Measurements from ENCODE around the gene MAFB.

The MAFB gene

DNA sequence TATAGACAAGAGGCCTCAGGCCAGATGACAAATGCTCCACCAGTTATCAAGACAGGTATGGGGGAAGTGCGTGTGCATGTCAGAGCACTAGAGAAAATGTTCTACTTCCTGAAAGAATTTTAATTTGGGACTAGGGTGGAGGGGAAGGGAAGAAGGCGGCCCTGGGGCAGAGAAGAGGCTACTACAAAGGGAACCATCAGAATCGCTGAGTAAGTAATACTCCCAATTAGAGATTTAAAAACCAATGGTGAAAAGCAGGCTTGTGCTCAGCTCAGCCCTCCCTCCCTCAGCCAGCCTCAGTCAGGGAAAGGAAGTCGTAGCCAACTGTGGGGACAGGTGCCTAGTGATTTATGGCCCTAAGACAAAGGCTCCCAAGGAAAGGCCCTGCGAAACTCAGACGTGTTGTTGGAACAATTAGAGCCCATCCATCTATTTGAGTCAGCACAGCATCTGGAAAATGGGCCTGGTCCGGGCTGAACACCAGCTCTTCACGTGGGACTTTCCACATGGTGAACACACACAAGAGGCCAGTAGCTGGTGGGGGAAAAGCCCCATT is 15.0 kb upstream of the MAFB start:
- in situ Hi-C loops (cut with MboI; ENCODE audit: low sequenced_read_pairs) = no loop called here

DNA sequence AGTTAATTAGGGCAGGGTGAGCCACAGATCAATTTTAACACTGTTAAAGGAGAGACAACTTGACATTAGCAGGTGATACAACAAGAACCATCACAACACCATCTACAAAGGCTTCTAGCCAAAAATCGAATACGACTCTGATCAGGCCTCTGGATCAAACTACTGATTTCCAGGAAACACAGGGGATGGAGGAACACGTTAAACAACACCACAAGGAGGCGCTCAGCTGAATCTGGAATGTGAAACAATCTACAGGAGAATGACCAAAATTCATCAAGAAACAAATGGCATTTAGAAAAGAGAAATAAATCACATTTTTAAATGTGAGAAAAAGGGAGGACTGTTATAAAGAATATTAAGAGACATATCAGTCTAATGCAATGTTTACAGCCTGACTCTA is 13.5 kb upstream of the MAFB start:
- in situ Hi-C loops (cut with MboI; ENCODE audit: low sequenced_read_pairs) = no loop called here

DNA sequence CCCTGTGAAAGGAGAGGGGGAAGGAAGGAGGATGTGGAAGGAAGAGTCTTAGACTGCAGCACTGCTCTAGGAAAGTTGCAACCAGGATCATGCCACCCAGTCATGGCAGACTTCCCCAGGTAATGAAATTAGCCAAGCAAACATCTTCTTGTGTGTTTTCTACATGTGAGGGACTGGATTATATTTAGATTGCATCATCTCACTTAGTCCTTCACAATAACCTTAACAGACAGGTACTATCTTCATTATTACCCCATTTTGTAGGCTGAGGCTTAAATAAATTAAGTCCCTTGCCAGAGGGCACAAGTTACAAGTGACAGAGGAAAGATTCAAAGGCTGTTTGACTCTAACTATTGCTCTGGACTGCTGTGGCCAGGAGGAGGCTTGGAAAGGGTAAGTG is 9.7 kb upstream of the MAFB start:
- in situ Hi-C loops (cut with MboI; ENCODE audit: low sequenced_read_pairs) = loop anchor here (25.0 kb wide), 2 partner anchors 536 to 811 kb away; no protein-coding TSS in a partner anchor

DNA sequence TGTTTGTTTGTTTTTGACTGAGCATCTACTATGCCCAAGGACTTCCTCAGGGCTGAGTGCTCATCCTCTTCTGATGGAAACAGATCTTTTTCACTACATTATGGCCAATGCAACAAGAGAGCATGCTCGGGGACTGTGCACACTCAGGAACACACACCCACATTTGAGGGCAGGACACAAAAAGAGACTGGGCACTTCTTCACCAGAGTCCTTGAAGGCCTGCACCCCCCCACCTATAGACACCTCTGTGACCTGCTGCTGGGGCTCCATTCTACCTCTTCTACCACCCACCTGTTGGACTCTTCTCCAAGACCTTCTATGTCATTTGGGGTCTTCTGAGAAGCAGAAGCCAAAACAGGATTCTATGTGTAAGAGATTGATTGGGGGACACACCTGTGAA is 9.2 kb upstream of the MAFB start:
- in situ Hi-C loops (cut with MboI; ENCODE audit: low sequenced_read_pairs) = loop anchor here (25.0 kb wide), 2 partner anchors 536 to 811 kb away; no protein-coding TSS in a partner anchor

DNA sequence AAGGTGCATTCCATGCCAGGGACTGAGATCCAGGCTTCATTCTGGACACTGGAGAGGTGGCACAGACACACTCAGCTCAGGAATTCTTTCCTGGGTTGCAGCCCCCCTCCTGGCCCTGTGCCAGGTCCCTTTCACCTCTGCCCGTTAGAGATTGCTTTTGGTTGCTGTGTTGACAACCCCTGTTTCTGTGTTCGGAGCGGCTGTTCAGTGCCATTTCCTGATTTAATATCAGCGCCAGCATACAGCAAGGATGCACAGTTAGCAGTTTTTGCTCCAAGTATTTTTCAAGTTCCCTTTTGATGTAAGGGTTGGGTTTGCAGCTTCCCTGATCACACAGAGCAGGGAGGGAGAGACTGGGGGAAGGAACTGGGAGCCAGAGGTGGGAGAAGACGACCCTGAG is 8.5 kb upstream of the MAFB start:
- in situ Hi-C loops (cut with MboI; ENCODE audit: low sequenced_read_pairs) = loop anchor here (25.0 kb wide), 2 partner anchors 535 to 810 kb away; no protein-coding TSS in a partner anchor

DNA sequence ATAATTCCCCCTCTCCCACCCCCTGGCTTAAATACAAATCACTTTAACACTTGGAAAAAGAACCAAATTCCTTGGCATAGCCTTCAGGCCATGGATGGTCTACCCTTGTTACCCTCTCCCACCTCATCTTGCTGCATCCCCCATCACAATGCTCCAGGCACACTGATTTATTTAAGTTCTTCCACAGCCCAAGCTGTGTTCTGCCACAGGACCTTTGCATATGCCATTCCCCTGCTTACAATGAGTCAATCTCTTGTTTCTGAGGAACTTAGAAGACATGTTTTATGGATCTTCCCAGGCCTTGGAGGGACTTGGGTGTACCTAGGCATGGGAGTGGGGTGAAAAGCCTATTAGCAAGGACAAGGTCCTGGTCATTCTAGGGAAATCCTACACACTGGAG is 6.2 kb upstream of the MAFB start:
- in situ Hi-C loops (cut with MboI; ENCODE audit: low sequenced_read_pairs) = loop anchor here (25.0 kb wide), 2 partner anchors 533 to 808 kb away; no protein-coding TSS in a partner anchor

DNA sequence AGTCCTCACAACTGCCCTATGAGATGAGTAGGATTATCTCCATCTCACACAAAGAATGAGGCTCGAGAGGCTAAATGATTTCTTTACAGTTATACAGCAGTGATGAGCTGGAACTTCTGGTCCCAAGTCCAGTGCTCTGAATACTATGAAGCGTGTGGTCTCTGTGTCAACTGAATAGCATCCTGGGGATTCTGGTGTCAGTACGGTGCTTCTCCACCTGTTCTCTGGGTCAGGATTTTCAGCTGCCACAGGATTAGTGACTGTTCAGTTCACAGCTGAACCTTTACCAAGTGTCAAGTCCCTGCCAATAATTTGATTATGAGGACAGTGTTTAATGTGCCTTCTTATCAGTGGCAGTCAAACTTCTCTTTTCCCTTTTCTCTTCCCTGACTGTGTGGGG is 5.2 kb upstream of the MAFB start:
- in situ Hi-C loops (cut with MboI; ENCODE audit: low sequenced_read_pairs) = loop anchor here (25.0 kb wide), 2 partner anchors 532 to 807 kb away; no protein-coding TSS in a partner anchor

DNA sequence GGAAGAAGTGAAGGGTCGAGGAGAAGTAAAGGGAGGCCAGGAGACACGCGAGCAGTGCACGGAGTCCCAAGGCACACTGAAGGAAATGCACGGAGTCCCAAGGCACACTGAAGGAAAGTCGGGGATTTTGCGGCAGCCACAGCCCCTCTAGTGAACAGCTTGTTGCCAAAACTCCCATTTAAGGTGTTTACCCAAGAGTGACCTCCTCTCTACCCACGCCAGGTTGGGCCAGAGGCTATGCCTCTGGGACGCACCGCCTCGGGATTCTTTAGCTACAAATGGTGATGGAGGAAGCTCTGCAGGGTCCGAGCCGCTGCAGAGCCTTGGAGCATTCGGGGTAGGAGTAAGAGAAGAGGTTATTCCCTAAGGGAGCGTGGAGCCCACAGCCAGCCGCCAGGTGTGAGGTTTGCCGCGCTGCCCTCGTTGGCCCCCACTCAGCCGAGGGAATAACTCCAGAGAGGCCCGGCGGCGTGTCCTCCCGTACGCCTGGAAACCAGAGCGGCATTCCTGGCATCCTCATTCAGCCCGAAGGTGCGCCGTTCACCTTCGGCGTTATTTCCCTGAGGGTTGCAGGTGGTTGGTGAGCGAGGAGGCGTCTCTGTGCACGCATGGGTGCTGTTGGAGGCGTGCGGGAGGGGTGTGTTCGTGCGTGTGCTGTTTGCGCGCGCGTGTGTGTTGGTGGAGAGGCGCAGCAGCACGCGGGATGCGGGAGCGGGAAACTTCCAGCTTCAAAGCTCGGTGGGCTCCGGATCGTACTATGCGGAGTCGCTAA is 3.4 kb upstream of the MAFB start:
- in situ Hi-C loops (cut with MboI; ENCODE audit: low sequenced_read_pairs) = loop anchor here (25.0 kb wide), 2 partner anchors 530 to 805 kb away; no protein-coding TSS in a partner anchor

DNA sequence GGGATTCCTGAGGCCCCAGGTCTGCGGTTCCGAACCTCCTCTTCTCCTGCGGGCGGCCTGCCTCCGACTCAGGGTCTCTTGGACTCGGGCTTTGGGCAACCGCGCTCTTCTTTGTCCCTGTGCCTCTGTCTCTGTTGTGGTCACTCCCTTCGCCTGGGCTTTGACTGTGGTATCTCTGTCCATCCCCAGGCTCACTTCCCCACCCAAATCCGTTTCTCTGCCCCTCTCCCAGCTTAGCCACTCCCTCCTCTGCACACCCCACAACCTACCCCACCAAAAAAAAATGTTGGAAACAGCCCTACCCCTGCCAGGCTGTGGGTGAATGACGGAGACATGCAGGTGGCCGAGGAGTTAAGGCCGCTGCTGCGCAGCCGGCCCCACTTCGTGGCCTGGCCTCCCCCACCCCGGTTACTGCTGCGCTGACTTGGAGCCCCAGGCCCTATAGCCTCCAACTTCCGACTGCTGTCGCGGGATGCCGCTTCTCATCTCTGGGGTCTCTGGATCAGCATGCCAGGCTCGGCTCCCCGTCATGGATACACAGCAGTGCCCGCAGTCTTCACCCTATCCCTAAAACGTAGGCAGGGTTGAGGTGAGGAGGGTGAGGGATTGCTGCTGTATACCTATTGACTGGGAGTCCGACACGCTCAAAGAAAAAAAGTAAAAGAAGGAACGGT is 2.7 kb upstream of the MAFB start:
- in situ Hi-C loops (cut with MboI; ENCODE audit: low sequenced_read_pairs) = loop anchor here (25.0 kb wide), 2 partner anchors 529 to 804 kb away; no protein-coding TSS in a partner anchor

DNA sequence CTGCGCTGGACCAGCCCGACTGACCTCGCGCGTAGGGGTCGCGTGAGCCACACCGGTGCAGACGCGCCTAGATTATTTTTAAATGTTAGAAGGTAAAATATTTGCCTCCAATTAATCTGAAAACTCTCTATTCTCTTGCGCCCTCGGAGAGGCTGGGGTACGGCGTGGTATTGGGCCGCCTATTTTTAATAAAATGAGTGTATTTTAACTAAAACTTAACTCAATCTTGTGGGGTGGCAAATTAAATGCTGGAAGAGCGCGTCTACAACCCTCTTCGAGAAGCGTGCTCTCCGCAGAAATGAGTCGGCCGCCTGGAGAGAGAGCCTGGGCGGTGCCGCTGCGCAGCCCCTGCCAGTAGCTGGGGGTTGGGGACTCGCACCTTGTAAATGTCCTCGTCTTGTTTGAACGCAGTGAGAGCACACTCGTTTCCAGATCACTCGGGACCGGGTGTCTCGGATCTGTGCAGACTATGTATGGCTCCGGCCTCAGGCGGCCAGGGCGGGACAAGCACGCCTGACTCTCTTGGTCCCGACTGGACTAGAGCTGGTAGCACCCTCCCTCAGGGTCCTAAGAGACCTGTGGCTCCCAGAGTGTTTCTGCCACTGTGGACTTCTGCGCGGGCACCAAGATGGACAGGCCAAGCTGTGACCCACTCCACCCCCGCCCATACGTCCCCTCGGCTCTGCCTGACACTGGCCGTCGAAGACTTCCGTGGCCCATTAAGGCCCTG is 2.0 kb upstream of the MAFB start:
- in situ Hi-C loops (cut with MboI; ENCODE audit: low sequenced_read_pairs) = loop anchor here (25.0 kb wide), 2 partner anchors 529 to 804 kb away; no protein-coding TSS in a partner anchor

DNA sequence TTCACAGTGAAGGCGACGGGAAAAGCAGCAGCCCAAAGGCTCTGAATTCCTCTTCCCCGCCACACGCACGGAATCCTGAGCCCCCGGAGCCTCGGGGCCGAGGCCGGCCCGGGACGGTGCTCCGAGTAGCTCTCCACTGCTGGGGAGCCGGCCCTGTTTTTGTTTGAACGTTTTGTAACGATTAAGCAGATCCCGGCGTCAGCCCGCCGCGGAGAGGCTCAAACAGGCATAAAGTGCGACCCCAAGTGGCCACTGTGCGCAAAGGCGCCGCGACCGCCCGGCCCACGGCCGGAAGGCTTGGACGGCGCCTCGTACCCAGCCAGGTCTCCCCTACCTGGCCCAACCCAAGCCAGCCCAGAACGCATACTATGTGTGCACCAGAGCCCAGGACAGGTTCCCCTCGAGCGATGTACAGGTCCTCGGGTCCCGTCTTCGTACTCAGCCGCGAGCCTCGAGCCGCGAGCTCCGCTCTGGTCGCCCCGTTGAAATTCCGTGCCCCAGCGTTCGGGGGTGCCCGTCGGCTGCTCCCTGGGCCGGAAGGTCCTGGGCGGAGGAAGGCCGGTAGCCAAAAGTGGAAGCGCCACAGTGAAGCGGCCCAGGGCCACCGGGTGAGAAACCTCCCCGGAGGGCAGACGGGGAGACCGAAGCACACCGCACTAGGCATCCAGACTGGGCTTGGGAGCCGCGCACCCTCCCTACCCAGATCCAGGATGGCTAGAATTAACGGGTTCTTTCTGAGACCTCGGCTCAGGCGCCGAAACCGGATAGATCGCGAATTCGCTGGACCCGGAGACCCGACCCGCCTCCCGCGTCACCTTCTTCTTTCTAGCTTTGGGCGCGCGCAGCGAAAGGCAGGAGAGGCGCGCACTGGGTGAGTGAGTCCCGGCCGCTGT is 1.2 kb upstream of the MAFB start:
- in situ Hi-C loops (cut with MboI; ENCODE audit: low sequenced_read_pairs) = loop anchor here (25.0 kb wide), 2 partner anchors 528 to 803 kb away; no protein-coding TSS in a partner anchor

DNA sequence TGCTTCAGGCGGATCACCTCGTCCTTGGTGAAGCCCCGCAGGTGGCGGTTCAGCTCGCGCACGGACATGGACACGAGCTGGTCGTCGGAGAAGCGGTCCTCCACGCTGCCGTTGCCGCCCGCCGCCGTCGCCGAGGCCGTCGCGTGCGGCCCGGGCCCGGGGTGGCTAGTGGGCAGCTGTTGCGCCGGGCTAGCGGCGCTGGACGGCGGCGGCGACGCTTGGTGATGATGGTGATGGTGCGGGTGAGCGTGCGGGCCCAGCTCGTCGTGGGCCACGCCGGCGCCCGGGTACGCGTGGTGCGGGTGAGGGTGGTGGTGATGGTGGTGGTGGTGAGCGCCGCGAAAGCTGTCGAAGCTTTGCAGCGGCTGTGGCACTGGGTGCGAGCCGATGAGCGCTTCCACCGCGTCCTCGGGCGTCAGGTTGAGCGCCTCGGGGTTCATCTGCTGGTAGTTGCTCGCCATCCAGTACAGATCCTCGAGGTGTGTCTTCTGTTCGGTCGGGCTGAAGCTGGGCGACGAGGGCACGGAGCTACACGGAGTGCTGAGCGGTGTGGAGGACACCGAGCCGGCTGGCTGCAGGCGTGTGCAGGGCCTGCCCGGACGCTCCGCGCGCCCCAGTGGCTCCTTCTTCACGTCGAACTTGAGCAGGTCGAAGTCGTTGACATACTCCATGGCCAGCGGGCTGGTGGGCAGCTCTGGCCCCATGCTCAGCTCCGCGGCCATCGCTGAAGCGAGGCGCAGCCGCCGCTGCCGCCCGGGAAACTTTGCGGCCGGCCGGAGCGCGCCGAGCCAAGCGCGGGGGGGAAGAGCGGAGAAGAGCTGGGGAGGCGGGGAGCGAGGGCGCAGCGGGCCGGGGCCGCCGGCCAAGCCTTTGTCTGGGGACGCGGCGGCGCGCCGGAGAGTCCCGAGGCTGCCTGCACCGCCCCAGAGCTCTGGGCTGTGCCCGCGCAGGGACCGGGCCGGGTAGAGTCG is 622 bp downstream of the MAFB start:
- in situ Hi-C loops (cut with MboI; ENCODE audit: low sequenced_read_pairs) = loop anchor here (25.0 kb wide), 2 partner anchors 526 to 801 kb away; no protein-coding TSS in a partner anchor

DNA sequence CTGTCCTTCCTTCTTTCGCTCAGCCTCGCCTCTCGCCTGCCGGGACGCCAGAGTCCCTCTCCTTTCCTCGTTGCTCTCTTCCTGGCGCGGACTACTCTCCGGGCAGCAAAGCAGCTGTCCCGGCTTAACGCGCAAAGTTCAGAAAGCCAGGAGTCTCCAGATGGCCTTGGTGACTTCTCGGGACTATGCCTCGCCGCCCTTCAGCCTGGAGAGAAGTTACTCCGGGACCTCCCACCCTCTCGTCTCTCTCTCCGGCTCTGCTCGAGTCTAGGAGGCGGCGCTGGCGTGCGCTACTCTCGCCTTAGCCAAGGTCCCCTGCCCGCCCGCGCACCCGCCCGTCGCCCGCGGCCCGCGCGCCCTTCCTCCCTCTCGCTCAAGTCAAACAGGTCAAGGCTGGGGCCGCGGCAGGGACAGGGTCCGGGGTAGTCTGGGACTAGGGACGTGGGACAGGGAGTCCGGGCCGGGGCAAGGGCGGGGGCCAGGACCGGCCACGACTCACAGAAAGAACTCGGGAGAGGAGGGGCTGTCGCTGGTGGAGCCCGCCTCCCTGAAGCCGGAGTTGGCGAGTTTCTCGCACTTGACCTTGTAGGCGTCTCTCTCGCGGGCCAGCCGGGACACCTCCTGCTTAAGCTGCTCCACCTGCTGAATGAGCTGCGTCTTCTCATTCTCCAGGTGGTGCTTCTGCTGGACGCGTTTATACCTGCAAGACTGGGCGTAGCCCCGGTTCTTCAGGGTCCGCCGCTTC is 1.5 kb downstream of the MAFB start:
- in situ Hi-C loops (cut with MboI; ENCODE audit: low sequenced_read_pairs) = loop anchor here (25.0 kb wide), 2 partner anchors 525 to 800 kb away; no protein-coding TSS in a partner anchor

DNA sequence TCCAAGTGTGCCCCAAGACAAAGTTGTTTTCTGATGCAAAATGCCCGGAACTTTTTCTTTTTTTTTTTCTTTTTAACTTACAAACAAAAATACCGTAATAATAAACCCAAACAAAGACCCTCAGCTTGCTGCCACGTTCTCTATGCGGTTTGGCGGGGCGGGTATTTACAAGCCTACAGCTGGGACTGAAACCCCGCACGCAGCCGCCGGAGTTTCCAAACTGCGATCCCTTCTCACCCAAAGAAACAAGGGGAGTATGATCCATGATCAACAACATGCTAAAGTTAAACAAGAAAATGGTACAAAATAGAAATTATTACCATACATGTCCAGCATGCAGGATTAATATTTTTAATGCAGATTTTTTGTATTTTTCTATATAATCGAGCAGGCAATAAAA is 2.1 kb downstream of the MAFB start:
- in situ Hi-C loops (cut with MboI; ENCODE audit: low sequenced_read_pairs) = loop anchor here (25.0 kb wide), 2 partner anchors 525 to 800 kb away; no protein-coding TSS in a partner anchor

DNA sequence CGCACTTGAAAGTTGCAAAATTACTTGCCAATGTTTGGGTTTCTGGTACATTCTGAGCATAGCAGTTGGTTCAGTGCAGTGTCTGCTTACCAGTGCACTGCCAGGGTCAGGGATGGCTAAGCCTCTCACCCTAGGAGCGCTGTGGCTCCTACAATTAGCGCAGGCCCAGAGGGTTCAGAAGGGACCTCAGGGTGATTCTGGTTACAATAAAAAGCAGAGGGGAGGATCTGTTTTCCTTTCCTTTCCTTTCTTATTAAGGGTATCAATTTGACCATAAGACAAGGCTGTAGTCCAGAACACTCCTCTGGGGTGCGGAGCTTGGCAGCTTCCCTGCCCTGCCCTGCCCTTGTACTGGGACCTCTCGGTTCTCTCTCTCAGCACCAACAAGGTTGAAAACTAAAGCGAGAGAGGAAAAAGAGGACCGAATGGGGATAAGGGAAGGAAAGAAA is 2.6 kb downstream of the MAFB start:
- in situ Hi-C loops (cut with MboI; ENCODE audit: low sequenced_read_pairs) = loop anchor here (25.0 kb wide), 2 partner anchors 524 to 799 kb away; no protein-coding TSS in a partner anchor

DNA sequence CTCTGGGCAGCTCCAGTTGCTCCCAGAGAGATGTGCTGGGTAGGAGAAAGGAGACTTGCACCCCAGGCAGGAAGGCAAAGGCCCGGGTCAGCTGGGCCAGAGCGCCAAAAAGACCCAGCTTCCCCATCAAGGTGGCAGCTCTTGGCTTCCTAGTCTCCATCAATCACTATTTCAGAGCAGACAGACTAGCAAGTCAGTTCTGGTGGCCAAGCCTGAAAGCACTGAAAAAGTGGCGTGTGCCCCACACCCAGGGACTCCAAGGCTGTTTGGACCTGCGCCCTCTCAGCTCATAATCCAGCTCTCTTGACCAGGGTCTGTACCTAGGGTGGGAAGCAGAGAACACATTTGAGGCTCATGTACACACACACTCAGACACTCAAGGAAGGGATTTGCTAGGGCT is 3.7 kb downstream of the MAFB start:
- in situ Hi-C loops (cut with MboI; ENCODE audit: low sequenced_read_pairs) = loop anchor here (25.0 kb wide), 2 partner anchors 523 to 798 kb away; no protein-coding TSS in a partner anchor

DNA sequence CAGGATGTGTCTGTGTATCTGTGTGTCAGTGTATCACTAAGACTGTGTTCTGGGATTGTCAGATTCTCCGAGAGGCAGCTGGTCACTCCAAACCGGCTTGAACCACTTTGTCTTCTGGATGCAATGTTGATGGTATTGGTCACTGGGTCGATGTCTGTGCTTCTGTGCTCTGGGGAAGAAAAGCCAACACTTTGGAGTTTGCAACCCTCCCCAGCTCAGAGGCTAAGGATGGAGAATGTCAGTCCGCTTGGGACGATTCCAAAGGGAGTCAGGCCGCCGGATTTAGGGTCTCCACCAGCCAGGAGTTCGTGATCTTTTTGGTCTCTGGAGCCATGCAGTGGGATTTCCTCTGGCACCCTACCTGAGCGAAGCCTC is 5.2 kb downstream of the MAFB start:
- in situ Hi-C loops (cut with MboI; ENCODE audit: low sequenced_read_pairs) = loop anchor here (25.0 kb wide), 2 partner anchors 522 to 797 kb away; no protein-coding TSS in a partner anchor
